ENCODE data around the gene CYP24A1.

Gene CYP24A1

DNA sequence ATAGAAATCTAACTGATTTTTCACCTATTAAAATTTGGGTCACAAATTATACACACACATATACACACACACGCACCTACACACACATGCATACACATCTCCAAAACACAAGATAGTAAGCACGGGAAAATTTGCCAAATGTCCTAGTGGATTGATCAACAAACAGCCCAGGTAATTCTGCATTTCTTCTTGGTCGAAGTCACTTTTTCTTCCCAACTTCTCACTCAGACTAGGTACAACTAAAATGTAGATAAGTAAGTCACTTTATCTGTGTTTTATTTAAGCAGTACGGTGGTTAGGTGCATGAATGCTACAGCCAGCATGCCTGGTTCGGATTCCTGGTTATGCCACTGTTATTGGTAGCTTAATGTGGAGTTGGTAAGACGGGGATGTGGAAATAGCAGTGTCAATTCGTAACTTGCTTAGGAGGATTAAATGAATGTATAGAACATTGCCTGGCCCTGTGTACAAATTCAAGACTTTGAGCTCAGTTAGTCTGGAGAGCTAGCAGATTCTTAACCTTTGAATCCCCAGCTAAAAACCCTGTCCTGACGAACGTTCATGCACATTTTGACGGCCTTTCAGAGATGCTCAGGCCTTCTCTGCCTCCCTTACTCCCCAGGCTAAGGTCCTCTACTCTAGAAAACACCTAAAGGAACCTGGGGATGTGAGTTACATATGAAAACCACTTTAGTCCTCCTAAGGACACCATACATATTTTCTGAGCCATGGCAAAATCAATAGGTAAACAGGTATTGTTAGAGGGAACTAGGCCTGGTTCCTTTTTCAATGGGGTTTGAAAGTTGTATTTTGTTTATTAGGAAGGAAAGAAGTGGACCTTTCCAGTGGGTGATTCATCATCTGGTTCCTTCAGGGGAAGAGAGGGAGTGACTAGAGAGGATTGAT lies 50.9 kb downstream of the CYP24A1 start:
- no peak for DNase-seq (ENCODE audit: low spot score)
- in situ Hi-C loops (cut with MboI; ENCODE audit: low sequenced_read_pairs, unreplicated experiment), result loop anchor here (25.0 kb wide), 1 partner anchor 514 kb away; no protein-coding TSS in a partner anchor
- TF ChIP-seq, protein P1, sequence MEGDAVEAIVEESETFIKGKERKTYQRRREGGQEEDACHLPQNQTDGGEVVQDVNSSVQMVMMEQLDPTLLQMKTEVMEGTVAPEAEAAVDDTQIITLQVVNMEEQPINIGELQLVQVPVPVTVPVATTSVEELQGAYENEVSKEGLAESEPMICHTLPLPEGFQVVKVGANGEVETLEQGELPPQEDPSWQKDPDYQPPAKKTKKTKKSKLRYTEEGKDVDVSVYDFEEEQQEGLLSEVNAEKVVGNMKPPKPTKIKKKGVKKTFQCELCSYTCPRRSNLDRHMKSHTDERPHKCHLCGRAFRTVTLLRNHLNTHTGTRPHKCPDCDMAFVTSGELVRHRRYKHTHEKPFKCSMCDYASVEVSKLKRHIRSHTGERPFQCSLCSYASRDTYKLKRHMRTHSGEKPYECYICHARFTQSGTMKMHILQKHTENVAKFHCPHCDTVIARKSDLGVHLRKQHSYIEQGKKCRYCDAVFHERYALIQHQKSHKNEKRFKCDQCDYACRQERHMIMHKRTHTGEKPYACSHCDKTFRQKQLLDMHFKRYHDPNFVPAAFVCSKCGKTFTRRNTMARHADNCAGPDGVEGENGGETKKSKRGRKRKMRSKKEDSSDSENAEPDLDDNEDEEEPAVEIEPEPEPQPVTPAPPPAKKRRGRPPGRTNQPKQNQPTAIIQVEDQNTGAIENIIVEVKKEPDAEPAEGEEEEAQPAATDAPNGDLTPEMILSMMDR (IDR thresholded peaks at IDR 0.05; ENCODE audit: borderline replicate concordance, control extremely low read depth, extremely low read depth, insufficient read depth, missing control alignments), result no peak

DNA sequence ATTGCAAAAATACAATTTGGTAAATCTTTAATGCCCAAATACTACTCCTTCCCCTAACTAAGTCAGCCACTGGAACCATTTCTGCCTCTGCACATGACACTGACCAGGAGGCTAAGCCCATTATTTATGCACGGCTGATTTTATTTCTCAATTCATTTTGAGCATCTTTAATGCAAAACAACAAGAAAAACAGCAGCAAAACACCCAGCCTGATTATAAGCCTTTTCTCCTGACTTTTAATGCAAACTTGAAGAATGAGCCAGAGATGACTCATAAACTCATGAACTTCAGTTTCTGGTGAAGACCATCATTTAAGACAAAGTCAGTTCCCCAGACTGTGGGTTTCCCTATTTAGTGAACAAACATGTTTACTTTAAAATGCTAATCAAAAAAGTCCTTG lies 51.6 kb downstream of the CYP24A1 start:
- TF ChIP-seq, protein P1 (IDR thresholded peaks at IDR 0.05; ENCODE audit: borderline replicate concordance, control extremely low read depth, extremely low read depth, insufficient read depth, missing control alignments), result no peak
- in situ Hi-C loops (cut with MboI; ENCODE audit: low sequenced_read_pairs, unreplicated experiment), result loop anchor here (25.0 kb wide), 1 partner anchor 515 kb away; no protein-coding TSS in a partner anchor
- DNase-seq (ENCODE audit: low spot score), result no peak

DNA sequence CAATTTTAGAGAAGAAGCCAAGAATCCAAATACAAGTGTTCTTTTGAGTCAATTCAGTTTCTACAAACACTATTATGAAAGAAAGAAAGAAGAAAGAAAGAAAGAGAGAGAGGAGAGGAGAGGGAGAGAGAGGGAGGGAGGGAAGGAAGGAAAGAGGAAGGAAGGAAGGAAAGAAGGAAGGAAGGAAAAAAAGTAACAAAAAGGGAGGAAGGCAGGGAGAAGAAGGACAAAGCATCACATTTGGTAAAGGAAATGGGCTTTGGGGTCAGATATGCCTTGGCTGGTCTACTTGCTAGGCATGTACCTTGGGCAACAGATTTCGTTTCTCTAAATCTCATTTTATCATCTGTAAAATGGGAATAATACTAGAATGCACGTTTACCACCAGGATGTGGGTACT lies 54.0 kb downstream of the CYP24A1 start:
- DNase-seq (ENCODE audit: low spot score), result no peak
- in situ Hi-C loops (cut with MboI; ENCODE audit: low sequenced_read_pairs, unreplicated experiment), result loop anchor here (25.0 kb wide), 1 partner anchor 518 kb away; no protein-coding TSS in a partner anchor
- TF ChIP-seq, protein P1 (IDR thresholded peaks at IDR 0.05; ENCODE audit: borderline replicate concordance, control extremely low read depth, extremely low read depth, insufficient read depth, missing control alignments), result no peak

DNA sequence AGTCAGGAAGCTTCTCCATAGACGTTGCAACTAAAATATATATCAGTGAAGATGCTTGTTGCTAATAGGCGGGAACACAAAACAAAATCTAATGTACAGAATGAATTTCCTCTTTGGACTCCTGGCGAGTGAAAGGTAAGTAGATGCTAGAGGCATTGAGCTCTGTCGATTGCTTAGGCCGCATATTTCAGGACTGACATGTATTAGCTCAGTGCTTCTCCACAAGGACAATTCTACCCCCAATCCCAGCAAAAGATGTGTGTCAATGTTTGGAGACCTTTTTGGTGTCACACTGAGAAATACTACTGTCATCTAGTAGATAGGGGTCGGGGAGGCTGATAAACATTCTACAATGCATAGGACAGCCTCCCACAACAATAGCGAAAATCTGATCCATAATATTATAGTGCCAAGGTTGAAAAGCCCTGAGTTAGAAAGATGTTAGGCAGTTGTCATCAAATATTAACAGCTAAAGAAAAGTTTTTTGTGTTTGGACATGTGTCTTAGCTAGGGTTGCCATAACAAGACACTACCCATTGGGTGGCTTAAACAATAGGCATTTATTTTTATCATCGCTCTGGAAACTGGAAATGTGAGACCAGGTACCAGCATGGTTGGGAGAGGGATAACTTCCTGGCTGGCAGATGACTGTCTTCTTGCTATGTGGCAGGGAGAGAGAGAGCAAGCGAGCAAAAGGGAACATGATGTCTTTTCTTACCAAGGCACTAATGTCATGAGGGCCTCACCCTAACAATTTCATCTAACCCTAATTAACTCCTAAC lies 55.4 kb downstream of the CYP24A1 start:
- TF ChIP-seq, protein P1 (IDR thresholded peaks at IDR 0.05; ENCODE audit: borderline replicate concordance, control extremely low read depth, extremely low read depth, insufficient read depth, missing control alignments), result no peak
- no peak for DNase-seq (ENCODE audit: low spot score)
- in situ Hi-C loops (cut with MboI; ENCODE audit: low sequenced_read_pairs, unreplicated experiment), result loop anchor here (25.0 kb wide), 1 partner anchor 519 kb away; no protein-coding TSS in a partner anchor

DNA sequence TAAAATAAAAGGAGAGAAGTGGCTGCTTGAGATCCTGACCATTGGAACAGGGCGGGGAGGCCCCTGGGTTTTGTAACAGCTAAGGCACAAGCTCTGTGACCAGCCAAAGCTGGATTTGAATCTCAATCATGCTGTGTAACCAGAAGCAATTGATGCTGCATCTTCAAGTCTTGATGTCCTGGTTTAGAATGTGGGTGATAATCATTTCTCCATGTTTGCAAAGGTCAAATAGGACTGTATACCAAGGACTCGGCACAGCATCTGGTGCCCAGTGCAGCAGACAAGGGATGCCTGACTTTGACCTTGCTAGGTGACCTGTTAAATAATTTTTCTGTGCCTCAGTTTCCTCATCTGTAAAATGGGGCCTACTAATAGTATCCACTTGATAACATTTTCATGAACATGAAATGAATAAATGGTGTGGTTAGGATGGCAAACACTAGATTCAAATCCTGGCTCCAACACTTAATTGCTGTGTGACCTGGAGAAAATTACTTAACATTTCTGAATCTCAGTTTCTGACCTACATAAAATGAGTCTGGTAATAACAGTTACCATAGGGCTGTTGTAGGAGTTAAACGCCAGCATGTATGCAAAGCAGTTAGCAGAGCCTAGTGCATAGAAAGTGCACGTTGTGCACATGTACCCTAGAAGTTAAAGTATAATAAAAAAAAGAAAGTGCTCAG lies 57.1 kb downstream of the CYP24A1 start:
- TF ChIP-seq, protein P1 (IDR thresholded peaks at IDR 0.05; ENCODE audit: borderline replicate concordance, control extremely low read depth, extremely low read depth, insufficient read depth, missing control alignments), result no peak
- DNase-seq (ENCODE audit: low spot score), result no peak
- in situ Hi-C loops (cut with MboI; ENCODE audit: low sequenced_read_pairs, unreplicated experiment), result loop anchor here (25.0 kb wide), 1 partner anchor 521 kb away; no protein-coding TSS in a partner anchor

Measured in GM13976 (cell line).